ENCODE data around the gene SLC43A1.
"Not testable (repeated sequence)": the region's sequence is repeated elsewhere in the genome, so short reads cannot be mapped to it uniquely, and the experiment has no call there.

The SLC43A1 gene

DNA sequence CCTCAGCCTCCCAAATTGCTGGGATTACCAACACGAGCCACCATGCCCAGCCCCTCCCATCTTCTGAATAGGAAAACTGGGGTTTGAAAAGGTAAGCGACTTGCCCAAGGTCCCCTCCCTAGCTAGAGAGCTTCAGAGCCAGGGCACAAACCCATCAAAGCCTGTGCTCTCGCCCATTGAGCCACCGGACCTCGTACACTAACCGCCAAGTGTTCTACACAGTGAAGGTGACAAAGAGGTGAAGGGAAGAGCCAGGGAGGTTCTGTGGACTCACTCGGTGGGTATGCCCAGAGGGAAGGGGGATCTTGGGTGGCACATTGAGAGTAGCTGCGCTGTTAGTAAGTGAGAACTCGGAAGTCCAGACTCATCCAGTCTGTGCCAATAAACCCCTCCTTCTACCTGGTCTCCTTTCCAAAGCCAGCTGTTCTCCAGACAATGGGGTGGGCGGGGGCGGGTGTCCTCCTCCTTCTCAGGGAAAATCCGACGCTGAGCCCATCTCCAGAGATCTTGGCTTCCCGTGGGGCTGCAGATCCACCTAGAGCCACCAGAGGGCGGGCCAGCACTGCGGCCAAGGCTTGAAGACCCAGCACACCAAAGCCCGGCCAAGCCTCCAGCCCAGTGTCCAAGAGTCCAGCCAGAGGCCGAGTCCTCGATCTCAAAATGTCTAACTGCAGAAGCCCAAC, 58.4 kb downstream of the SLC43A1 start:
- H3K4me3 ChIP-seq (ENCODE audit: low read length in 2 of 2) = peak overlapping the region in 1 of 2 donors; percentile 20
- H3K27ac ChIP-seq (ENCODE audit: low read depth in 2 of 2, low read length in 2 of 2) = no peak overlapping the region
- no peaks in the 10 kb centered on the region for H3K36me3 ChIP-seq (ENCODE audit: control insufficient read depth in 2 of 2, insufficient read depth in 2 of 2, low read length in 2 of 2)
- H3K27me3 ChIP-seq (ENCODE audit: control insufficient read depth in 2 of 2, insufficient read depth in 2 of 2, low read length in 2 of 2) = peaks cover 22 to 24% of the 10 kb centered on the region in 2 donors
- no peak overlapping the region for H3K9ac ChIP-seq (ENCODE audit: low read depth in 1 of 2, low read length in 2 of 2)
- H3K4me1 ChIP-seq (ENCODE audit: control insufficient read depth in 2 of 2, insufficient read depth in 2 of 2, low read length in 2 of 2) = peaks cover 22 to 32% of the 10 kb centered on the region in 2 donors
- no peaks in the 10 kb centered on the region for H3K9me3 ChIP-seq (ENCODE audit: control insufficient read depth in 2 of 2, low read length in 2 of 2)

DNA sequence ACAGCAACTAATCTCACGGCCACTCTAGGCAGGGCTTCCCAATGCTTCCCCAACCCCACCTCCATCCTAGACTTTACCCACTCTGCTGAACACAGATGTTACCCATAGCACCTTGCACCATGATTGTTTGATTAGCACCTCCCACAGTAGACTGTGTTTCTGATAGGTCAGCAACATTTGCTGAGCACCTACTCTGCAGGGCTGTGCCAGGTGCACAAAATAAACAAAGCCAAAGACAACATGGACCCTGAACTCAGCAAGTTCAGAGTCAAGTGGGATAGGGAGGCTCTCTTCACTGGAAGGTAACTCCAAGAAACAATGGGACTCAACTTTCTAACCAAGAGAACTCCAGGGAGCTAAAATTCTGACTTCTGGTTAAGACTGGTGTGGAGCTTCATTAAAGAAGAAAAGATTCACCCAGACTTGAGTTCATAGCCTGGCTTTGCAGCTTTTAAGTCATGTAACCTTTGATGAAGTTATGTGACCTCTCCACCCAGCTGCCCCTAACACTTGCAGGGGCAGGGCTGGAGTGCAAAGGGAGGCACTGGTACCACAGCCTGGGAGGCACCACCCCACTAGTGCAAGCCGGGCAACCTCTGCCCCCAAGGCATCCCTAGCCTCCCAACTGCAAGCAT, 61.8 kb downstream of the SLC43A1 start:
- H3K9me3 ChIP-seq (ENCODE audit: control insufficient read depth in 2 of 2, low read length in 2 of 2) = no peaks in the 10 kb centered on the region
- H3K27me3 ChIP-seq (ENCODE audit: control insufficient read depth in 2 of 2, insufficient read depth in 2 of 2, low read length in 2 of 2) = peaks cover 3 to 4% of the 10 kb centered on the region in 2 donors
- H3K4me3 ChIP-seq (ENCODE audit: low read length in 2 of 2) = no peak overlapping the region
- H3K36me3 ChIP-seq (ENCODE audit: control insufficient read depth in 2 of 2, insufficient read depth in 2 of 2, low read length in 2 of 2) = no peaks in the 10 kb centered on the region
- H3K9ac ChIP-seq (ENCODE audit: low read depth in 1 of 2, low read length in 2 of 2) = no peak overlapping the region
- peaks cover 9 to 19% of the 10 kb centered on the region in 2 donors for H3K4me1 ChIP-seq (ENCODE audit: control insufficient read depth in 2 of 2, insufficient read depth in 2 of 2, low read length in 2 of 2)
- peak overlapping the region in 1 of 2 donors; percentile 9 for H3K27ac ChIP-seq (ENCODE audit: low read depth in 2 of 2, low read length in 2 of 2)

DNA sequence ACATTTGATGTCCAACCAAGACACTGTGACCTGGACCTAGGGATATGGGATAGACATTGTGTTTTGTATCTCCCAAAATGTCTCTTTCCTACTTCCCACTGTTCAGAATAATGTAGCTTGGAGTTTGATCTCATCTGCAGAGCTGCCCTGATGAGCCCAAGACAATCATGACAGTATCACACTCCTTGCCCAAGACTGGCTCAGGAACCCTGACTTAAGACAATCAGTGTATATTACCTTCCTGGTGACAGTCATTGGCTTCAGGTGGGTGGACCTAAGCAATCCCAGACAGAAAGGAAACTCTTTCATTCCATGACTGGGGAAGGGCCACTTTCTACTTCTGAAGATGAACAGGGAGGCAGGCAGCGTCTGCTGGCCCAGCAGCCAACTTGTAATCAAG, 69.4 kb downstream of the SLC43A1 start:
- no peaks in the 10 kb centered on the region for H3K27me3 ChIP-seq (ENCODE audit: control insufficient read depth in 2 of 2, insufficient read depth in 2 of 2, low read length in 2 of 2)
- H3K4me3 ChIP-seq (ENCODE audit: low read length in 2 of 2) = no peak overlapping the region
- no peak overlapping the region for H3K27ac ChIP-seq (ENCODE audit: low read depth in 2 of 2, low read length in 2 of 2)
- H3K4me1 ChIP-seq (ENCODE audit: control insufficient read depth in 2 of 2, insufficient read depth in 2 of 2, low read length in 2 of 2) = peaks cover 0 to 10% of the 10 kb centered on the region in 2 donors
- no peak overlapping the region for H3K9ac ChIP-seq (ENCODE audit: low read depth in 1 of 2, low read length in 2 of 2)
- H3K36me3 ChIP-seq (ENCODE audit: control insufficient read depth in 2 of 2, insufficient read depth in 2 of 2, low read length in 2 of 2) = no peaks in the 10 kb centered on the region
- no peaks in the 10 kb centered on the region for H3K9me3 ChIP-seq (ENCODE audit: control insufficient read depth in 2 of 2, low read length in 2 of 2)

DNA sequence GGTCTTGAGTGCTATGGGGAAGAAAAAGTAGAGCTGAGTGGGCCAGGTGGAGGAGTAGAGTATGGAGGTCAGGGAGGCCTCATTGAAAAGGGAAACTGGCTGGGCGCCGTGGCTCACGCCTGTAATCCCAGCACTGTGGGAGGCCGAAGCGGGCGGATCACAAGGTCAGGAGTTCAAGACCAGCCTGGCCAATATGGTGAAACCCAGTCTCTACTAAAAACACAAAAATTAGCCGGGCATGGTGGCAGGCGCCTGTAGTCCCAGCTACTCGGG, 70.4 kb downstream of the SLC43A1 start:
- peak overlapping the region; percentile 15 to 17 for H3K27ac ChIP-seq (ENCODE audit: low read depth in 2 of 2, low read length in 2 of 2)
- not testable (repeated sequence) for H3K9ac ChIP-seq (ENCODE audit: low read depth in 1 of 2, low read length in 2 of 2); H3K9me3 ChIP-seq (ENCODE audit: control insufficient read depth in 2 of 2, low read length in 2 of 2); H3K27me3 ChIP-seq (ENCODE audit: control insufficient read depth in 2 of 2, insufficient read depth in 2 of 2, low read length in 2 of 2); H3K36me3 ChIP-seq (ENCODE audit: control insufficient read depth in 2 of 2, insufficient read depth in 2 of 2, low read length in 2 of 2); H3K4me1 ChIP-seq (ENCODE audit: control insufficient read depth in 2 of 2, insufficient read depth in 2 of 2, low read length in 2 of 2); H3K4me3 ChIP-seq (ENCODE audit: low read length in 2 of 2)

DNA sequence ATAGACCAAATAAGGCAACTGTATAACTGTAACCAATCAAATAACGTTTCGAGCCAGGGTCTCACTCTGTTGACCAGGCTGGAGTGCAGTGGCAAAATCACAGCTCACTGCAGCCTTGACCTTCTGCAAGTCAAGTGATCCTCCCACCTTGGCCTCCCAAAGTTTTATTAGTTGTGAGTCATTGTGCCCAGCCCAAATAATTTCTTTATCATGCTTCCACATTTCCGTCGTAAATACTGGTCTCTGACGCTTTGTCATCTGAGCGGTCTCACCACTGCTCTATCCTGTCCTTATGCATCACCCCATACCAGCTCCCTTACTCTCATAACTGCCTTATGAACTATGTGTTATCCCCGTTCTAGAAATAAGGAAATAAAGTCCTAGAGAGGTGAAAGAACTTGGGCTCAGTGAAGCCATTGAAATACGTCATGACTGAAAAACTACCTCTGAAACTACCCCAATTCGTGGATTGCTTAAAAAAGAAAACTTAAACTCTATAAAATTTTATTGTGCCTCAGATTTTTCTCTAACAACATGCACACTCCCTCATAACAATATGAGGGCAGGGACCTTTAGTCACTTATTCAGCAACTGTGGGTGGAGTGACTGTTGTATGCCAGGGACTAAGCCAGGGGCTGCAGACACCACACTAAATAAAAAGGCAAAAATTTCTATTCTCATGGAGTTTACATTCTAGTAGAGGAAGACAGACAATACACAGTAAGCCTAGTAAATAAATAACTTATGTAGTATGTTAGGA, 71.0 kb downstream of the SLC43A1 start:
- no peaks in the 10 kb centered on the region for H3K9me3 ChIP-seq (ENCODE audit: control insufficient read depth in 2 of 2, low read length in 2 of 2)
- no peaks in the 10 kb centered on the region for H3K27me3 ChIP-seq (ENCODE audit: control insufficient read depth in 2 of 2, insufficient read depth in 2 of 2, low read length in 2 of 2)
- H3K4me3 ChIP-seq (ENCODE audit: low read length in 2 of 2) = no peak overlapping the region
- peaks cover 0 to 10% of the 10 kb centered on the region in 2 donors for H3K4me1 ChIP-seq (ENCODE audit: control insufficient read depth in 2 of 2, insufficient read depth in 2 of 2, low read length in 2 of 2)
- no peaks in the 10 kb centered on the region for H3K36me3 ChIP-seq (ENCODE audit: control insufficient read depth in 2 of 2, insufficient read depth in 2 of 2, low read length in 2 of 2)
- peak overlapping the region; percentile 15 to 17 for H3K27ac ChIP-seq (ENCODE audit: low read depth in 2 of 2, low read length in 2 of 2)
- H3K9ac ChIP-seq (ENCODE audit: low read depth in 1 of 2, low read length in 2 of 2) = no peak overlapping the region

DNA sequence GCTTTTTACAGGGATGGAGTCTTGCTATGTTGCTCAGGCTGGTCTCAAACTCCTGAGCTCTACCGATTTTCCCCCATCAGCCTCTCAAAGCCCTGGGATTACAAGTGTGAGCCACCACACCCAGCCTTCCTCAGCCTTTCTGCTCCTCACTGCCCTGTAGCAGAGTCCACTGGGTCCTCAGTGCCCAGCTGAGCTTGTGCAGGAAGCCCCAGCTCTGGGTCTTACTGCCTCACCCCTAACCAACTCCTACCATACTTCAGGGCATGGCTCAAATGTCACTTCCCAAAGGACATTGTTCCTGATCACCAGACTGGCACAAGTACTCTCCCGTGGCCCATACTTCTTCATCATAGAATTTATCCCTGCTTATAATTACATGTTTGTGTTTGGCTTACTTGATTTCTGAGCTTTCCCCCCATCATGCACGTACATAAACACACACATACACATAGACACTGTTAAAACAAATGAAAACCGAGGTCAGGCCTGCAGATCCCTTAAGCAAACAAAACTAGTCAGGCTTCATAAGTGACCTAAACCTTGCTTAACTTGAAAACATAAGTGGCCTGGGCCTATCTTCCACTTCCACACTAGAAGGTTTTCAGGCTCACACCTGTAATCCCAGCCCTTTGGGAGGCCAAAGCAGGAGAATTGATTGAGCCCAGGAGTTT, 74.6 kb downstream of the SLC43A1 start:
- Histone ChIP-seq H3K9ac (ENCODE audit: low read depth in 1 of 2, low read length in 2 of 2) (no peak overlapping the region), H3K27me3 (ENCODE audit: control insufficient read depth in 2 of 2, insufficient read depth in 2 of 2, low read length in 2 of 2) (no peaks in the 10 kb centered on the region), H3K4me1 (ENCODE audit: control insufficient read depth in 2 of 2, insufficient read depth in 2 of 2, low read length in 2 of 2) (peaks cover 0 to 5% of the 10 kb centered on the region in 2 donors), H3K4me3 (ENCODE audit: low read length in 2 of 2) (no peak overlapping the region), H3K27ac (ENCODE audit: low read depth in 2 of 2, low read length in 2 of 2) (no peak overlapping the region), H3K36me3 (ENCODE audit: control insufficient read depth in 2 of 2, insufficient read depth in 2 of 2, low read length in 2 of 2) (no peaks in the 10 kb centered on the region), H3K9me3 (ENCODE audit: control insufficient read depth in 2 of 2, low read length in 2 of 2) (no peaks in the 10 kb centered on the region)

DNA sequence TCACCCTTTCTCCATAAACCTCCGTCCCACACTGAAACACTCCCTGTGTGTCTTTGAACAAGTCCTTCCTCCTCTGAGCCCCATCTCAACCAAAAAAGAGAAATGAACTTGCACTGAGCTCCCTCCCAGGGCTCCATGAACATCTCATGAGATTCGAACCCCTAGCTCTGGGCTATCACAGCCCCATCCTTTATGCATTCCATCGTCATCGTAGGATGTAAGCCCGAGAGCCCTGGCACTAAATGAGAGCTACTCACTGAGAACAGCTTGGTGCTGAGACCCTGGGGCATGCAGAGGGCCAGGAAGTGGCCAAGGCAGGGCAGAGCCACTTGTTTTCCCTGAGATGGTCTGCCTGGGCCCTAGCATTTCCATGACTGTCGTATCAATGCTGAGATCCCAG, 75.7 kb downstream of the SLC43A1 start:
- Histone ChIP-seq H3K9ac (ENCODE audit: low read depth in 1 of 2, low read length in 2 of 2) (no peak overlapping the region), H3K4me1 (ENCODE audit: control insufficient read depth in 2 of 2, insufficient read depth in 2 of 2, low read length in 2 of 2) (peaks cover 0 to 2% of the 10 kb centered on the region in 2 donors), H3K9me3 (ENCODE audit: control insufficient read depth in 2 of 2, low read length in 2 of 2) (no peaks in the 10 kb centered on the region), H3K4me3 (ENCODE audit: low read length in 2 of 2) (no peak overlapping the region), H3K36me3 (ENCODE audit: control insufficient read depth in 2 of 2, insufficient read depth in 2 of 2, low read length in 2 of 2) (no peaks in the 10 kb centered on the region), H3K27ac (ENCODE audit: low read depth in 2 of 2, low read length in 2 of 2) (no peak overlapping the region), H3K27me3 (ENCODE audit: control insufficient read depth in 2 of 2, insufficient read depth in 2 of 2, low read length in 2 of 2) (no peaks in the 10 kb centered on the region)

DNA sequence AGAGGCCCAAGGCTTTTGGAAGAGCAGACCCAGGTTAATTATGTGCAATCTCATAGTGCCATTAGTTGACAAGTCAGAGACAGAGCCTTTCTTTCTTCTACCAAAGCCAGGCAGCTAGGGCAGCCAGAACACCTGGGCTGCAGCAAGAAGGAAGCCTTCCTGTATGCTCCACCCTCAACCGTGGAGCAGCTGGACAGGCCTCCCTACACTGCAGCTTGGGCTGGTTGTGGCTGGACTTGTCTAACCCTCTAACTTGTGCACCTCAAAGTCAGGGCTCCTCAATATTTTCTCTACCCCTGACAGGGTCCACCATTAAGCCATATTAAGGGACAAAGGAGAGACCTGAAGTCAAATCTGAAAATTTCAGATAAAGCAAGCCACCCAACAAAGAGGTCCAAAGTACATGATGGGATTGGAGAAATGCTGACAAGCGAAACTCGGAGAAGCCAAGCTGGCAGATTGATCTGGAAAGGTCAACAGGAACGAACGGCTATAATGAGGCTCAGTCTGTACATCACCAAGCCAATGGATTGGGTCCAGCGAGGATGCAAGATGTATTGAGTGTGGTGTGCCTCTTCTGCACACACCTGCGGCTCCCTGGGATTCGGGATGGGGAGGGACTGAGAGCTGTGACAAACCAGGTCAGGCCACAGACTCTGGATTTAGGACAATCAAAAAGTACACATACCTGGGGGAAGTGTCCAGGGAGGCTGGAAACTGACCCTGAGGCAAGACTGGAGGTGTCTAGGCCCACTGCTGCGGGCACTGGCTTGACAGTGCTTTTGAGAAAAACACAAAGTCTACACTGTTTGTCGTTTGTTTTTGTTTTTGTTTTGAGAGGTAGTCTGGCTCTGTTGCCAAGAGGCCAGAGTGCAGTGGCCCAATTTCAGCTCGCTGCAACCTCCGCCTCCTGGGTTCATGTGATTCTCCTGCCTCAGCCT, 76.9 kb downstream of the SLC43A1 start:
- H3K9me3 ChIP-seq (ENCODE audit: control insufficient read depth in 2 of 2, low read length in 2 of 2) = no peaks in the 10 kb centered on the region
- no peak overlapping the region for H3K9ac ChIP-seq (ENCODE audit: low read depth in 1 of 2, low read length in 2 of 2)
- H3K36me3 ChIP-seq (ENCODE audit: control insufficient read depth in 2 of 2, insufficient read depth in 2 of 2, low read length in 2 of 2) = no peaks in the 10 kb centered on the region
- no peak overlapping the region for H3K4me3 ChIP-seq (ENCODE audit: low read length in 2 of 2)
- H3K27ac ChIP-seq (ENCODE audit: low read depth in 2 of 2, low read length in 2 of 2) = no peak overlapping the region
- H3K27me3 ChIP-seq (ENCODE audit: control insufficient read depth in 2 of 2, insufficient read depth in 2 of 2, low read length in 2 of 2) = no peaks in the 10 kb centered on the region
- no peaks in the 10 kb centered on the region for H3K4me1 ChIP-seq (ENCODE audit: control insufficient read depth in 2 of 2, insufficient read depth in 2 of 2, low read length in 2 of 2)

DNA sequence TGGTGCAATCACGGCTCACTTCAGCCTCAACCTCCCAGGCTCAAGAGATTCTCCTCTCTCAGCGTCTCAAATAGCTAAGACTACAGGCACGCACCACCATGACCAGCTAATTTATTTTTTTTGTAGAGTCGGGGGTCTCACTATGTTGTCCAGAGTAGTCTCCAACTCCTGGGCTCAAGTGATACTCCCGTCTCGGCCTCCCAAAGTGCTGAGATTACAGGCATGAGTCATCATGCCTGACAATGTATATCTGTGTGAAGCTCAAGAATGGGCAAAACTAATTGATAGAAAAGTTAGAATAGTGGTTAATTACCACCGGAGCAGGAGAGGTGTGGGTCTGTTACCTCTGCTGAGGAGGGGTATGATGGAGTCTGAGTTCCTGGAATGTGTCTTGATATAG, 79.5 kb downstream of the SLC43A1 start:
- Histone ChIP-seq H3K4me3 (ENCODE audit: low read length in 2 of 2) (no peak overlapping the region), H3K36me3 (ENCODE audit: control insufficient read depth in 2 of 2, insufficient read depth in 2 of 2, low read length in 2 of 2) (no peaks in the 10 kb centered on the region), H3K27me3 (ENCODE audit: control insufficient read depth in 2 of 2, insufficient read depth in 2 of 2, low read length in 2 of 2) (no peaks in the 10 kb centered on the region), H3K27ac (ENCODE audit: low read depth in 2 of 2, low read length in 2 of 2) (no peak overlapping the region), H3K9ac (ENCODE audit: low read depth in 1 of 2, low read length in 2 of 2) (no peak overlapping the region), H3K9me3 (ENCODE audit: control insufficient read depth in 2 of 2, low read length in 2 of 2) (no peaks in the 10 kb centered on the region), H3K4me1 (ENCODE audit: control insufficient read depth in 2 of 2, insufficient read depth in 2 of 2, low read length in 2 of 2) (no peaks in the 10 kb centered on the region)

Measured in mucosa of rectum (tissue), 2 donors.